Mesothelial cell of epicardium (in vitro differentiated cells): Measurements from ENCODE around the gene OR9Q1. TPM values are rescaled to one million over a fixed set of nuclear protein-coding genes. Genes with fewer than 3 reads are reported as not detected.
"Not testable (repeated sequence)": the region's sequence is repeated elsewhere in the genome, so short reads cannot be mapped to it uniquely, and the experiment has no call there.

Experiments used
- DNase-seq, 2 experiments: peaks; one replicate each; pipeline ENCODE4 v3.0.0; 2021; ENCODE audit warnings: low spot score in 2 of 2; ENCODE audit not compliant: unreplicated experiment in 2 of 2
- H3K27ac Mint-ChIP-seq: 2 replicates; pipeline ENCODE4 v1.8.0; 2021; ENCODE audit warnings: mixed read lengths
- H3K27me3 Mint-ChIP-seq: 2 replicates; pipeline ENCODE4 v1.8.0; 2021; ENCODE audit warnings: low read depth, mixed read lengths
- H3K36me3 Mint-ChIP-seq: 2 replicates; pipeline ENCODE4 v1.8.0; 2021; ENCODE audit warnings: mixed read lengths
- H3K4me1 Mint-ChIP-seq: 2 replicates; pipeline ENCODE4 v1.8.0; 2021; ENCODE audit warnings: mixed read lengths
- H3K4me3 Mint-ChIP-seq: 2 replicates; pipeline ENCODE4 v1.8.0; 2021; ENCODE audit warnings: mild to moderate bottlenecking, moderate library complexity, mixed read lengths
- H3K9me3 Mint-ChIP-seq: 2 replicates; pipeline ENCODE4 v1.8.0; 2021; ENCODE audit warnings: mixed read lengths
- CTCF ChIP-seq: fragments of 200-600 bp; sonication (generic); IDR thresholded peaks from one replicate; pipeline ENCODE4 v1.5.0; 2021; ENCODE audit warnings: antibody characterized with exemption; ENCODE audit not compliant: unreplicated experiment
- total RNA-seq: library from RNA; stranded (reverse); gene quantifications from 3 replicates; pipeline ENCODE4 v1.2.1, GENCODE V29; 2021

The OR9Q1 gene
- total RNA-seq, 1 donor from 2014 or later = not detected

- DNase-seq = no peak
- no peaks in the 10 kb centered on the region for H3K36me3 Mint-ChIP-seq
- no peak for TF ChIP-seq CTCF
- no peaks in the 10 kb centered on the region for H3K4me1 Mint-ChIP-seq
- H3K9me3 Mint-ChIP-seq = peaks cover 16% of the 10 kb centered on the region
- no peak overlapping the region for H3K4me3 Mint-ChIP-seq
- no peaks in the 10 kb centered on the region for H3K27me3 Mint-ChIP-seq
- no peak overlapping the region for H3K27ac Mint-ChIP-seq
These were observed 168.5 kb downstream of the OR9Q1 start for GRCh38 chr11:58192229-58192628.

GRCh38 chr11:58193391-58193790, 169.7 kb downstream of the OR9Q1 start:
- no peak overlapping the region for H3K4me3 Mint-ChIP-seq
- no peaks in the 10 kb centered on the region for H3K27me3 Mint-ChIP-seq
- no peak overlapping the region for H3K27ac Mint-ChIP-seq
- peaks cover 26% of the 10 kb centered on the region for H3K9me3 Mint-ChIP-seq
- DNase-seq = no peak
- no peak for TF ChIP-seq CTCF
- no peaks in the 10 kb centered on the region for H3K4me1 Mint-ChIP-seq
- H3K36me3 Mint-ChIP-seq = no peaks in the 10 kb centered on the region

- no peak for TF ChIP-seq CTCF
- Mint-ChIP-seq H3K27me3 (no peaks in the 10 kb centered on the region), H3K9me3 (peaks cover 45% of the 10 kb centered on the region), H3K4me3 (no peak overlapping the region), H3K4me1 (no peaks in the 10 kb centered on the region), H3K27ac (no peak overlapping the region), H3K36me3 (no peaks in the 10 kb centered on the region)
- no peak for DNase-seq
These were observed 172.3 kb downstream of the OR9Q1 start for GRCh38 chr11:58195939-58196338.

GRCh38 chr11:58199271-58199670, 175.6 kb downstream of the OR9Q1 start:
- Mint-ChIP-seq H3K4me1 (no peaks in the 10 kb centered on the region), H3K27me3 (no peaks in the 10 kb centered on the region), H3K4me3 (no peak overlapping the region), H3K36me3 (no peaks in the 10 kb centered on the region), H3K9me3 (peaks cover 53% of the 10 kb centered on the region), H3K27ac (no peak overlapping the region)
- TF ChIP-seq CTCF = no peak
- no peak for DNase-seq

- no peak within 1 kb of the TSS for H3K27ac Mint-ChIP-seq
- H3K4me3 Mint-ChIP-seq = no peak within 1 kb of the TSS
- no peaks in the 10 kb centered on the region for H3K36me3 Mint-ChIP-seq
- H3K4me1 Mint-ChIP-seq = no peaks in the 10 kb centered on the region
- DNase-seq = no peak
- H3K9me3 Mint-ChIP-seq = peaks cover 23% of the 10 kb centered on the region
- no peaks in the 10 kb centered on the region for H3K27me3 Mint-ChIP-seq
- TF ChIP-seq CTCF = no peak
These were observed 180.4 kb downstream of the OR9Q1 start, which contains the start of gene OR1S2 for GRCh38 chr11:58204042-58204441. OR1S2 (minus strand) TSS chr11:58204142; CDS start chr11:58204142, 0 bp downstream.

- H3K36me3 Mint-ChIP-seq, H3K9me3 Mint-ChIP-seq, DNase-seq, H3K4me3 Mint-ChIP-seq, H3K27ac Mint-ChIP-seq, H3K27me3 Mint-ChIP-seq, H3K4me1 Mint-ChIP-seq: not testable (repeated sequence)
These were observed 188.7 kb downstream of the OR9Q1 start, which contains the start of gene OR1S1 for GRCh38 chr11:58212420-58212819. OR1S1 (plus strand) TSS chr11:58212720.
